ENCODE data around the gene TATDN2.

- no peak for TF ChIP-seq PPARA (CRISPR knock-in tag; IDR thresholded peaks at IDR 0.05; ENCODE audit: borderline replicate concordance)
- no peak for TF ChIP-seq ZNF8 (CRISPR knock-in tag; IDR thresholded peaks at IDR 0.05)
- no peak for TF ChIP-seq ESRRG (CRISPR knock-in tag; IDR thresholded peaks at IDR 0.05)
- no peak for TF ChIP-seq ZNF70 (CRISPR knock-in tag; IDR thresholded peaks at IDR 0.05)
- no peak for TF ChIP-seq CREB5 (CRISPR knock-in tag; IDR thresholded peaks at IDR 0.05; ENCODE audit: low read depth)
- TF ChIP-seq, protein P1, sequence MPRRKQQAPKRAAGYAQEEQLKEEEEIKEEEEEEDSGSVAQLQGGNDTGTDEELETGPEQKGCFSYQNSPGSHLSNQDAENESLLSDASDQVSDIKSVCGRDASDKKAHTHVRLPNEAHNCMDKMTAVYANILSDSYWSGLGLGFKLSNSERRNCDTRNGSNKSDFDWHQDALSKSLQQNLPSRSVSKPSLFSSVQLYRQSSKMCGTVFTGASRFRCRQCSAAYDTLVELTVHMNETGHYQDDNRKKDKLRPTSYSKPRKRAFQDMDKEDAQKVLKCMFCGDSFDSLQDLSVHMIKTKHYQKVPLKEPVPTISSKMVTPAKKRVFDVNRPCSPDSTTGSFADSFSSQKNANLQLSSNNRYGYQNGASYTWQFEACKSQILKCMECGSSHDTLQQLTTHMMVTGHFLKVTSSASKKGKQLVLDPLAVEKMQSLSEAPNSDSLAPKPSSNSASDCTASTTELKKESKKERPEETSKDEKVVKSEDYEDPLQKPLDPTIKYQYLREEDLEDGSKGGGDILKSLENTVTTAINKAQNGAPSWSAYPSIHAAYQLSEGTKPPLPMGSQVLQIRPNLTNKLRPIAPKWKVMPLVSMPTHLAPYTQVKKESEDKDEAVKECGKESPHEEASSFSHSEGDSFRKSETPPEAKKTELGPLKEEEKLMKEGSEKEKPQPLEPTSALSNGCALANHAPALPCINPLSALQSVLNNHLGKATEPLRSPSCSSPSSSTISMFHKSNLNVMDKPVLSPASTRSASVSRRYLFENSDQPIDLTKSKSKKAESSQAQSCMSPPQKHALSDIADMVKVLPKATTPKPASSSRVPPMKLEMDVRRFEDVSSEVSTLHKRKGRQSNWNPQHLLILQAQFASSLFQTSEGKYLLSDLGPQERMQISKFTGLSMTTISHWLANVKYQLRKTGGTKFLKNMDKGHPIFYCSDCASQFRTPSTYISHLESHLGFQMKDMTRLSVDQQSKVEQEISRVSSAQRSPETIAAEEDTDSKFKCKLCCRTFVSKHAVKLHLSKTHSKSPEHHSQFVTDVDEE (CRISPR knock-in tag; IDR thresholded peaks at IDR 0.05): no peak
- TF ChIP-seq OSR1 (CRISPR knock-in tag; IDR thresholded peaks at IDR 0.05): no peak
- TF ChIP-seq PATZ1 (CRISPR knock-in tag; IDR thresholded peaks at IDR 0.05; ENCODE audit: borderline replicate concordance): no peak
- TF ChIP-seq ZNF565 (CRISPR knock-in tag; conservative IDR thresholded peaks at IDR 0.05; ENCODE audit: low read depth): no peak
- no peak for TF ChIP-seq ARNTL (CRISPR knock-in tag; IDR thresholded peaks at IDR 0.05; ENCODE audit: borderline replicate concordance, low read depth)
- TF ChIP-seq SNAI2 (CRISPR knock-in tag; IDR thresholded peaks at IDR 0.05): no peak
- TF ChIP-seq BACH2 (CRISPR knock-in tag; IDR thresholded peaks at IDR 0.05; ENCODE audit: borderline replicate concordance): no peak
- no peak for TF ChIP-seq ZFP3 (CRISPR knock-in tag; IDR thresholded peaks at IDR 0.05)
Measured at GRCh38 chr3:10238345-10239183, 9.7 kb upstream of the TATDN2 start.

Measured in SK-N-SH treated with all-trans-retinoic acid at 6 μM for 48 hours (cell line).